GM12878 (cell line): ENCODE data around the gene UROC1. TPM values are rescaled to one million over a fixed set of nuclear protein-coding genes. Genes with fewer than 3 reads are reported as not detected.

Experiments used
- ATAC-seq: fragments of 200-7000 bp; cut with Tn5 transposase; 3 replicates; pipeline ENCODE4 v1.9.1; 2020; ENCODE audit warnings: mild to moderate bottlenecking, moderate library complexity
- BruUV-seq: library from RNA; stranded (reverse); fragments of 400-500 nt; replicated peaks from 2 replicates; lab custom pipeline; 2021; lab: Mats Ljungman, UMichigan
- CTCF ChIA-PET: fragments of 300-600 bp; sonication (Branson Sonifier 250); formaldehyde crosslinking; extraction: SDS; loops from one replicate; lab custom pipeline; 2021; ENCODE audit warnings: inconsistent platforms; lab: Yijun Ruan, JAX
- POLR2A ChIA-PET: fragments of 350-600 bp; formaldehyde crosslinking; extraction: SDS; loops from one replicate; lab custom pipeline; 2021; ENCODE audit warnings: inconsistent platforms; lab: Charles Lee
- RAD21 ChIA-PET: fragments of 300-600 bp; sonication (Branson Sonifier 250); formaldehyde crosslinking; loops from one replicate; lab custom pipeline; 2023; ENCODE audit warnings: antibody characterized with exemption; ENCODE audit not compliant: unreplicated experiment; lab: Charles Lee
- SMC1A ChIA-PET: fragments of 300-600 bp; sonication (Branson Sonifier 250); formaldehyde crosslinking; loops from one replicate; lab custom pipeline; 2023; ENCODE audit not compliant: unreplicated experiment, uncharacterized antibody; lab: Charles Lee
- DNase-seq: peaks from one replicate; pipeline ENCODE4 v3.0.0-alpha.2; 2011; ENCODE audit warnings: low read depth, low spot score
- FAIRE-seq: peaks from 3 replicates; lab custom pipeline; 2011; peaks lifted over from hg19 to GRCh38; lab: Jason Lieb, UNC
- H2AFZ ChIP-seq: 2 replicates; pipeline ENCODE4 v1.6.0; 2011; ENCODE audit warnings: low read depth, low read length, control low read depth; ENCODE audit not compliant: control insufficient read depth
- H3K27ac ChIP-seq: 2 replicates; pipeline ENCODE4 v1.5.1; 2011; ENCODE audit warnings: control low read depth; ENCODE audit not compliant: control insufficient read depth, insufficient read depth
- H3K27me3 ChIP-seq, 2 experiments: replicated peaks in 1 of 2; 2 replicates each; pipeline versions ENCODE4 v1.6.0 to v1.6.1; 2011; ENCODE audit warnings: low read length in 1 of 2; ENCODE audit not compliant: control insufficient read depth in 2 of 2, insufficient read depth in 2 of 2
- H3K36me3 ChIP-seq, 2 experiments: 2 replicates each; pipeline ENCODE4 v1.5.1; 2011; ENCODE audit warnings: low read length in 1 of 2; ENCODE audit not compliant: control insufficient read depth in 2 of 2, insufficient read depth in 2 of 2
- H3K4me1 ChIP-seq: 2 replicates; pipeline ENCODE4 v1.6.1; 2011; ENCODE audit warnings: mild to moderate bottlenecking, low read length, moderate library complexity, mixed read lengths; ENCODE audit not compliant: control insufficient read depth, insufficient read depth
- H3K4me2 ChIP-seq: 2 replicates; pipeline ENCODE4 v1.6.0; 2011; ENCODE audit warnings: control low read depth; ENCODE audit not compliant: control insufficient read depth, insufficient read depth
- H3K4me3 ChIP-seq: fragments of 200-600 bp; sonication (generic); 2 replicates; pipeline ENCODE4 v1.5.1; 2016
- H3K79me2 ChIP-seq: 2 replicates; pipeline ENCODE4 v1.6.0; 2011; ENCODE audit warnings: low read length; ENCODE audit not compliant: control insufficient read depth, insufficient read depth
- H3K9ac ChIP-seq: 2 replicates; pipeline ENCODE4 v1.8.0; 2011; ENCODE audit warnings: low read length, control low read depth, mixed read lengths; ENCODE audit not compliant: control insufficient read depth, insufficient read depth
- H3K9me3 ChIP-seq: replicated peaks from 3 replicates; pipeline ENCODE4 v1.5.1; 2011; ENCODE audit warnings: mild to moderate bottlenecking, low read length; ENCODE audit not compliant: control insufficient read depth, insufficient read depth
- H4K20me1 ChIP-seq: 2 replicates; pipeline ENCODE4 v1.6.0; 2011; ENCODE audit not compliant: control insufficient read depth, insufficient read depth
- CBFB ChIP-seq: IDR thresholded peaks from 2 replicates; pipeline ENCODE4 v1.6.1; 2016; ENCODE audit warnings: antibody characterized with exemption, low read depth
- CUX1 ChIP-seq: IDR thresholded peaks from 2 replicates; pipeline ENCODE4 v1.6.1; 2012; ENCODE audit warnings: improper control_type of control experiment, low read depth, low read length; ENCODE audit not compliant: insufficient replicate concordance
- EP300 ChIP-seq, 2 experiments: fragments of 150-350 bp in 1 of 2; IDR thresholded peaks; 2 replicates each; pipeline ENCODE4 v1.6.1; 2011 to 2012; ENCODE audit warnings: low read depth in 2 of 2, low read length in 2 of 2, borderline replicate concordance in 1 of 2, improper control_type of control experiment in 1 of 2, inconsistent platforms in 1 of 2; ENCODE audit not compliant: control insufficient read depth in 1 of 2
- FOS ChIP-seq: IDR thresholded peaks from 3 replicates; pipeline ENCODE4 v1.6.1; 2011; ENCODE audit warnings: borderline replicate concordance; ENCODE audit not compliant: insufficient read length; ENCODE audit errors: extremely low read depth
- WGBS: methylation state at CpG from one replicate; pipeline ENCODE4 v1.1.6; 2016; ENCODE audit warnings: low lambda C conversion rate; ENCODE audit not compliant: insufficient replicate concordance, insufficient coverage; ENCODE audit errors: missing lambda C conversion rate; 5-methylcytosine and 5-hydroxymethylcytosine counted together
- in situ Hi-C: fragments of 300-500 bp; cut with MboI; formaldehyde crosslinking; loops from 9 replicates; pipeline ENCODE4 v1.14.3; 2018; ENCODE audit warnings: mixed read lengths
- intact Hi-C: fragments of 100-400 bp; cut with micrococcal nuclease; formaldehyde crosslinking; loops from one replicate; pipeline ENCODE4 v1.14.2; 2022; ENCODE audit not compliant: unreplicated experiment
- polyA plus RNA-seq, 11 experiments: library from polyadenylated mRNA; depleted of rRNA in 4 of 11; unstranded in 6 of 11; stranded (reverse) in 5 of 11; fragments of >200 nt; fragmentation: Nextera tagmentation in 4 of 11; fragmentation: Illumina TruSeq in 1 of 11; extraction: Ambion mirVana in 4 of 11; extraction: Trizol in 1 of 11; gene quantifications; 1 replicate in 1 of 11; 2 replicates in 10 of 11; pipeline versions ENCODE4 v1.2.1 to v1.2.3, GENCODE V29; 2011 to 2016; ENCODE audit warnings: inconsistent platforms in 2 of 11, missing spikeins in 2 of 11, low read depth in 1 of 11
- total RNA-seq, 4 experiments: library from RNA; depleted of rRNA in 3 of 4; stranded (reverse); fragments of >200 nt in 3 of 4; fragmentation: Illumina TruSeq in 1 of 4; extraction: Trizol in 1 of 4; gene quantifications; 2 replicates each; pipeline versions ENCODE4 v1.2.1 to v1.2.3, GENCODE V29; 2013 to 2021

UROC1 gene
- total and polyA plus RNA-seq, 10 of the 15 experiments (the other 5 are each of a cell fraction or from before 2014, with no cell fraction given): 0.04 TPM; not detected in 9

- no peak overlapping the region for H3K9ac ChIP-seq
- no peak overlapping the region for H3K4me3 ChIP-seq
- H2AFZ ChIP-seq: no peak overlapping the region
- no peaks in the 10 kb centered on the region for H3K79me2 ChIP-seq
- CTCF ChIA-PET: interaction anchor here (0.5 kb wide), 1 partner anchor 332 kb away, joined by 3 read pairs; no protein-coding TSS in a partner anchor
- TF ChIP-seq CBFB: no peak
- no peak for TF ChIP-seq FOS
- no peak for TF ChIP-seq CUX1
- TF ChIP-seq EP300 (IDR thresholded peaks at IDR 0.05; ENCODE audit: borderline replicate concordance in 1 of 2, control insufficient read depth in 1 of 2, low read depth in 2 of 2, low read length in 2 of 2): no peak
- no peaks in the 10 kb centered on the region for H3K36me3 ChIP-seq
- no TSS peak for BruUV-seq
- H3K9me3 ChIP-seq: no peaks in the 10 kb centered on the region
- WGBS: 24% methylated on average over 14 of the region's 14 CpGs
- H3K27me3 ChIP-seq: no peaks in the 10 kb centered on the region
- in situ Hi-C loops (no loop called here), intact Hi-C loops (no loop called here)
- ATAC-seq (peak; percentile 47; the same call in 2 of the 3 replicates), DNase-seq (no peak), FAIRE-seq (no peak)
- RAD21 ChIA-PET: interaction anchor here (0.7 kb wide), 1 partner anchor 507 kb away, joined by 3 read pairs; no protein-coding TSS in a partner anchor
- no peak overlapping the region for H3K27ac ChIP-seq
- SMC1A ChIA-PET: no interaction called here
- POLR2A ChIA-PET: no interaction called here
- H4K20me1 ChIP-seq: no peaks in the 10 kb centered on the region
- no peaks in the 10 kb centered on the region for H3K4me1 ChIP-seq
- H3K4me2 ChIP-seq: no peak overlapping the region
Observed at GRCh38 chr3:126493051-126493450, 24.5 kb downstream of the UROC1 start.
